ENCODE measurements around the gene SLC9A8. TPM values are rescaled to one million over a fixed set of nuclear protein-coding genes. Genes with fewer than 3 reads are reported as not detected.

The SLC9A8 gene
- total RNA-seq, 1 experiment from 2014 or later: 6.7 TPM

- no peaks in the 10 kb centered on the region for H3K9me3 ChIP-seq (ENCODE audit: control insufficient read depth in 1 of 2, insufficient read depth in 1 of 2, low read depth in 1 of 2, low read length in 2 of 2)
- ATAC-seq: no peak
- no peak overlapping the region for H3K27ac ChIP-seq (ENCODE audit: low read depth, low read length)
- H3K4me3 ChIP-seq (replicated peaks in 1 of 2; ENCODE audit: low read depth in 1 of 2, low read length in 2 of 2): no peak overlapping the region
- RAD21 ChIA-PET (ENCODE audit: low non-redundant PET in 1 of 2, low total read pairs in 2 of 2, uncharacterized antibody in 2 of 2, unreplicated experiment in 2 of 2): no interaction called here
- no peak overlapping the region for H2AFZ ChIP-seq (ENCODE audit: low read depth, low read length, poor library complexity, severe bottlenecking)
- H4K20me1 ChIP-seq (ENCODE audit: insufficient read depth): no peaks in the 10 kb centered on the region
- H3K36me3 ChIP-seq (ENCODE audit: control insufficient read depth in 1 of 2, insufficient read depth in 2 of 2, low read length in 2 of 2): peaks cover 0 to 2% of the 10 kb centered on the region in 2 experiments; a peak in 2 of 4 replicates
- H3K4me2 ChIP-seq (ENCODE audit: low read length): no peak overlapping the region
- no peak overlapping the region for H3K9ac ChIP-seq (ENCODE audit: low read length)
- H3K27me3 ChIP-seq (ENCODE audit: insufficient read depth, low read length): no peaks in the 10 kb centered on the region
- BruUV-seq (replicated peaks): no TSS peak
- H3K79me2 ChIP-seq (ENCODE audit: insufficient read depth, low read length): no peaks in the 10 kb centered on the region
- peaks cover 14 to 19% of the 10 kb centered on the region in 2 experiments for H3K4me1 ChIP-seq (ENCODE audit: control insufficient read depth in 1 of 2, insufficient read depth in 2 of 2, low read length in 2 of 2)
- intact Hi-C loops (cut with micrococcal nuclease): no loop called here
- CTCF ChIA-PET: interaction anchor here (1.6 kb wide), 1 partner anchor 10 kb away, joined by 4 read pairs; no protein-coding TSS in a partner anchor
- no peaks in the 10 kb centered on the region for H3K9me2 ChIP-seq (ENCODE audit: insufficient read depth)
- POLR2A ChIA-PET: no interaction called here
- TF ChIP-seq POLR2A (IDR thresholded peaks at IDR 0.05; ENCODE audit: borderline replicate concordance, extremely low read depth, insufficient read depth, insufficient read length): no peak
- no peak for TF ChIP-seq POLR2AphosphoS5 (IDR thresholded peaks at IDR 0.05; ENCODE audit: low read depth, low read length)
- TF ChIP-seq, protein P1, sequence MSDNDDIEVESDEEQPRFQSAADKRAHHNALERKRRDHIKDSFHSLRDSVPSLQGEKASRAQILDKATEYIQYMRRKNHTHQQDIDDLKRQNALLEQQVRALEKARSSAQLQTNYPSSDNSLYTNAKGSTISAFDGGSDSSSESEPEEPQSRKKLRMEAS (IDR thresholded peaks at IDR 0.05): no peak
- TF ChIP-seq CBX3 (IDR thresholded peaks at IDR 0.05; ENCODE audit: low read depth): no peak
- DNase-seq (ENCODE audit: low read depth, low spot score): no peak
These were observed 44.3 kb downstream of the SLC9A8 start for GRCh38 chr20:49856904-49857303.

GRCh38 chr20:49858076-49858585, 45.5 kb downstream of the SLC9A8 start:
- no peak for ATAC-seq
- no peak for DNase-seq (ENCODE audit: low read depth, low spot score)
- H3K27me3 ChIP-seq (ENCODE audit: insufficient read depth, low read length): no peaks in the 10 kb centered on the region
- H3K9me2 ChIP-seq (ENCODE audit: insufficient read depth): no peaks in the 10 kb centered on the region
- H3K79me2 ChIP-seq (ENCODE audit: insufficient read depth, low read length): no peaks in the 10 kb centered on the region
- BruUV-seq (replicated peaks): no TSS peak
- no peak overlapping the region for H3K27ac ChIP-seq (ENCODE audit: low read depth, low read length)
- ChIA-PET POLR2A (no interaction called here), CTCF (interaction anchor here (1.2 to 1.9 kb wide), 2 partner anchors 10 to 12 kb away, joined by 3 to 6 read pairs; no protein-coding TSS in a partner anchor), RAD21 (ENCODE audit: low non-redundant PET in 1 of 2, low total read pairs in 2 of 2, uncharacterized antibody in 2 of 2, unreplicated experiment in 2 of 2) (no interaction called here)
- H3K9me3 ChIP-seq (ENCODE audit: control insufficient read depth in 1 of 2, insufficient read depth in 1 of 2, low read depth in 1 of 2, low read length in 2 of 2): no peaks in the 10 kb centered on the region
- no peak overlapping the region for H2AFZ ChIP-seq (ENCODE audit: low read depth, low read length, poor library complexity, severe bottlenecking)
- H3K9ac ChIP-seq (ENCODE audit: low read length): no peak overlapping the region
- intact Hi-C loops (cut with micrococcal nuclease): no loop called here
- H3K4me3 ChIP-seq (replicated peaks in 1 of 2; ENCODE audit: low read depth in 1 of 2, low read length in 2 of 2): no peak overlapping the region
- H4K20me1 ChIP-seq (ENCODE audit: insufficient read depth): no peaks in the 10 kb centered on the region
- H3K4me1 ChIP-seq (ENCODE audit: control insufficient read depth in 1 of 2, insufficient read depth in 2 of 2, low read length in 2 of 2): peaks cover 14 to 19% of the 10 kb centered on the region in 2 experiments
- no peak overlapping the region for H3K4me2 ChIP-seq (ENCODE audit: low read length)
- H3K36me3 ChIP-seq (ENCODE audit: control insufficient read depth in 1 of 2, insufficient read depth in 2 of 2, low read length in 2 of 2): no peaks in the 10 kb centered on the region; a peak in 2 of 4 replicates
- no peak for TF ChIP-seq EGR1 (IDR thresholded peaks at IDR 0.05; ENCODE audit: low read depth)
- no peak for TF ChIP-seq ZNF274 (IDR thresholded peaks at IDR 0.05; ENCODE audit: low read depth, low read length)
- TF ChIP-seq, protein P2, sequence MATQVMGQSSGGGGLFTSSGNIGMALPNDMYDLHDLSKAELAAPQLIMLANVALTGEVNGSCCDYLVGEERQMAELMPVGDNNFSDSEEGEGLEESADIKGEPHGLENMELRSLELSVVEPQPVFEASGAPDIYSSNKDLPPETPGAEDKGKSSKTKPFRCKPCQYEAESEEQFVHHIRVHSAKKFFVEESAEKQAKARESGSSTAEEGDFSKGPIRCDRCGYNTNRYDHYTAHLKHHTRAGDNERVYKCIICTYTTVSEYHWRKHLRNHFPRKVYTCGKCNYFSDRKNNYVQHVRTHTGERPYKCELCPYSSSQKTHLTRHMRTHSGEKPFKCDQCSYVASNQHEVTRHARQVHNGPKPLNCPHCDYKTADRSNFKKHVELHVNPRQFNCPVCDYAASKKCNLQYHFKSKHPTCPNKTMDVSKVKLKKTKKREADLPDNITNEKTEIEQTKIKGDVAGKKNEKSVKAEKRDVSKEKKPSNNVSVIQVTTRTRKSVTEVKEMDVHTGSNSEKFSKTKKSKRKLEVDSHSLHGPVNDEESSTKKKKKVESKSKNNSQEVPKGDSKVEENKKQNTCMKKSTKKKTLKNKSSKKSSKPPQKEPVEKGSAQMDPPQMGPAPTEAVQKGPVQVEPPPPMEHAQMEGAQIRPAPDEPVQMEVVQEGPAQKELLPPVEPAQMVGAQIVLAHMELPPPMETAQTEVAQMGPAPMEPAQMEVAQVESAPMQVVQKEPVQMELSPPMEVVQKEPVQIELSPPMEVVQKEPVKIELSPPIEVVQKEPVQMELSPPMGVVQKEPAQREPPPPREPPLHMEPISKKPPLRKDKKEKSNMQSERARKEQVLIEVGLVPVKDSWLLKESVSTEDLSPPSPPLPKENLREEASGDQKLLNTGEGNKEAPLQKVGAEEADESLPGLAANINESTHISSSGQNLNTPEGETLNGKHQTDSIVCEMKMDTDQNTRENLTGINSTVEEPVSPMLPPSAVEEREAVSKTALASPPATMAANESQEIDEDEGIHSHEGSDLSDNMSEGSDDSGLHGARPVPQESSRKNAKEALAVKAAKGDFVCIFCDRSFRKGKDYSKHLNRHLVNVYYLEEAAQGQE (IDR thresholded peaks at IDR 0.05; ENCODE audit: low read depth): no peak
- no peak for TF ChIP-seq CEBPB (IDR thresholded peaks at IDR 0.05; ENCODE audit: low read depth)
- no peak for TF ChIP-seq TCF7L2 (IDR thresholded peaks at IDR 0.05; ENCODE audit: borderline replicate concordance, extremely low read depth, insufficient read depth, insufficient read length)
- no peak for TF ChIP-seq SIN3A (IDR thresholded peaks at IDR 0.05; ENCODE audit: low read depth)
- TF ChIP-seq SRF (IDR thresholded peaks at IDR 0.05; ENCODE audit: low read depth): no peak
- TF ChIP-seq ATF3 (IDR thresholded peaks at IDR 0.05): no peak
- no peak for TF ChIP-seq POLR2AphosphoS5 (IDR thresholded peaks at IDR 0.05; ENCODE audit: low read depth, low read length)
- TF ChIP-seq POLR2A (IDR thresholded peaks at IDR 0.05; ENCODE audit: borderline replicate concordance, extremely low read depth, insufficient read depth, insufficient read length): no peak
- TF ChIP-seq CBX3 (IDR thresholded peaks at IDR 0.05; ENCODE audit: low read depth): no peak
- TF ChIP-seq SP1 (IDR thresholded peaks at IDR 0.05; ENCODE audit: low read depth): no peak
- no peak for TF ChIP-seq FOSL1 (IDR thresholded peaks at IDR 0.05; ENCODE audit: low read depth)
- no peak for TF ChIP-seq CTCF (IDR thresholded peaks at IDR 0.05 in 2 of 3, conservative IDR thresholded peaks at IDR 0.05 in 1 of 3; ENCODE audit: borderline replicate concordance in 1 of 3, insufficient read depth in 1 of 3, low read depth in 2 of 3, low read length in 2 of 3)
